Measurements from ENCODE around the gene MYO18A.
"Not testable (repeated sequence)": the region's sequence is repeated elsewhere in the genome, so short reads cannot be mapped to it uniquely, and the experiment has no call there.

- TF ChIP-seq, protein P1, sequence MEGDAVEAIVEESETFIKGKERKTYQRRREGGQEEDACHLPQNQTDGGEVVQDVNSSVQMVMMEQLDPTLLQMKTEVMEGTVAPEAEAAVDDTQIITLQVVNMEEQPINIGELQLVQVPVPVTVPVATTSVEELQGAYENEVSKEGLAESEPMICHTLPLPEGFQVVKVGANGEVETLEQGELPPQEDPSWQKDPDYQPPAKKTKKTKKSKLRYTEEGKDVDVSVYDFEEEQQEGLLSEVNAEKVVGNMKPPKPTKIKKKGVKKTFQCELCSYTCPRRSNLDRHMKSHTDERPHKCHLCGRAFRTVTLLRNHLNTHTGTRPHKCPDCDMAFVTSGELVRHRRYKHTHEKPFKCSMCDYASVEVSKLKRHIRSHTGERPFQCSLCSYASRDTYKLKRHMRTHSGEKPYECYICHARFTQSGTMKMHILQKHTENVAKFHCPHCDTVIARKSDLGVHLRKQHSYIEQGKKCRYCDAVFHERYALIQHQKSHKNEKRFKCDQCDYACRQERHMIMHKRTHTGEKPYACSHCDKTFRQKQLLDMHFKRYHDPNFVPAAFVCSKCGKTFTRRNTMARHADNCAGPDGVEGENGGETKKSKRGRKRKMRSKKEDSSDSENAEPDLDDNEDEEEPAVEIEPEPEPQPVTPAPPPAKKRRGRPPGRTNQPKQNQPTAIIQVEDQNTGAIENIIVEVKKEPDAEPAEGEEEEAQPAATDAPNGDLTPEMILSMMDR (conservative IDR thresholded peaks at IDR 0.05): not testable (repeated sequence)
- not testable (repeated sequence) for TF ChIP-seq ZFX (IDR thresholded peaks at IDR 0.05)
These were observed 24.0 kb upstream of the MYO18A start for GRCh38 chr17:29204068-29204804.

Measured in C4-2B (cell line).